NCI-H2029 treated with DMSO at 0.1 percent for 48 hours (cell line): ENCODE data around the gene RPUSD1.
"Not testable (repeated sequence)": the region's sequence is repeated elsewhere in the genome, so short reads cannot be mapped to it uniquely, and the experiment has no call there.

Source experiments
- DNase-seq: peaks from one replicate; lab custom pipeline; 2025; lab: John Stamatoyannopoulos, UW

RPUSD1 gene

GRCh38 chr16:747978-748746 is 40.0 kb downstream of the RPUSD1 start:
- no peak for DNase-seq

- no peak for DNase-seq
Observed at GRCh38 chr16:746637-747036, 41.5 kb downstream of the RPUSD1 start.

- DNase-seq: no peak
Observed at GRCh38 chr16:745739-746138, 42.4 kb downstream of the RPUSD1 start.

GRCh38 chr16:743794-744500 is 44.2 kb downstream of the RPUSD1 start:
- no peak for DNase-seq

- DNase-seq: not testable (repeated sequence)
Observed at GRCh38 chr16:742894-743293, 45.3 kb downstream of the RPUSD1 start.

GRCh38 chr16:741986-742629 is 46.1 kb downstream of the RPUSD1 start:
- no peak for DNase-seq

- DNase-seq: peak; percentile 24
Observed at GRCh38 chr16:740764-741505, 47.2 kb downstream of the RPUSD1 start, which contains the start of gene CIAO3. Gene CIAO3 (minus strand): TSS chr16:740997. CDS start chr16:740985, 12 bp downstream.

GRCh38 chr16:740459-740763 is 47.8 kb downstream of the RPUSD1 start:
- no peak for DNase-seq

GRCh38 chr16:739560-740458 is 48.4 kb downstream of the RPUSD1 start:
- DNase-seq: no peak

GRCh38 chr16:736936-737481 is 51.2 kb downstream of the RPUSD1 start:
- DNase-seq: no peak

GRCh38 chr16:735982-736453 is 52.2 kb downstream of the RPUSD1 start:
- no peak for DNase-seq

GRCh38 chr16:734981-735881 is 53.0 kb downstream of the RPUSD1 start:
- DNase-seq: no peak
